GM21528 (cell line): Measurements from ENCODE around the gene UNC5A.

Experiments used
- ATAC-seq: cut with Tn5 transposase; IDR thresholded peaks from one replicate; pipeline ENCODE4 v1.9.1; 2021; ENCODE audit warnings: mild to moderate bottlenecking, moderate library complexity; ENCODE audit not compliant: unreplicated experiment, low FRiP score

The UNC5A gene

GRCh38 chr5:176889321-176890280, 79.2 kb downstream of the UNC5A start:
- ATAC-seq: no peak

DNA sequence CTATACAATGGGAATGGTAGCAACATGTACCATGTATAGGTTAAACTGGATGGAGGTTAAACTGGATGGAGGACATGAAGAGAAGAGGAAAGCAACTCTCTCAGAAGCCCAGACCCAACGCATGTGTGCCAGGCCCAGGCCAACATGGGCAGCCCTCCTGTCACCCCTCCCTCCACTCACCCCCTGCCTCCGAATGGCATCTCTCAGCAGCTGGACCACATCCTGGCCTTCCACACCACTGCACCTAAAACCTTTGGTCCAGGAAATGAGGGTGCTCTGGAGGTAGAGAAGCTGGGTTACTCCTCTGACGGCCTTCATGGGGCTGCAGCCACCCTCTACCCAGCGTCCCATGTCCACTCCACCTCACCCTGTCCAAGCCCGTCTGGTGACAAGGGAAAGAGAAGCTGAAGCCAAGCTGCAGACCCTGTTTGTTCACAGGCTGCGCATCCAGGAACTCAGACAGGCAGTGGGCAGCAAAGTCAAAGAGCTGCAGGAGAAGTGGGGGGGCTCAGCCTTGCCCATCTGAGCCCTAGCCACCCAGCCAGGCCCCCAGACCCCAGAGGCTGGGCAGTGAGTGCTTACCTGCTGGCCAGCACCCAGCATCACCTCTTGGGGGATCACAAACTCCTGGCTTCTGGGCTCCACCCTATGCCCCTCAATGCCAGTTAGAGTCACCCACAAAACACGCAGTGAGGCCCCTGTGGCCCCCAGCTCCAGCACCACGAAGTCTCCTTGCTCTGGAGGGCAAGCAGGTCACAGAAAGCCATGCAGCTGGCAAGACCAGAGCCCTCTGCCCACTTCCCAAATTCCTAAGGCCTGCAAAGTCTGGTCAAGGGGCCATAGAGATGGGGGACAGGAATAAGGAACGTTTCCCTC, 80.3 kb downstream of the UNC5A start:
- no peak for ATAC-seq

- ATAC-seq: no peak
Observed at GRCh38 chr5:176891331-176891958, 81.1 kb downstream of the UNC5A start.

- ATAC-seq: no peak
Observed at GRCh38 chr5:176892663-176893062, 82.3 kb downstream of the UNC5A start.

DNA sequence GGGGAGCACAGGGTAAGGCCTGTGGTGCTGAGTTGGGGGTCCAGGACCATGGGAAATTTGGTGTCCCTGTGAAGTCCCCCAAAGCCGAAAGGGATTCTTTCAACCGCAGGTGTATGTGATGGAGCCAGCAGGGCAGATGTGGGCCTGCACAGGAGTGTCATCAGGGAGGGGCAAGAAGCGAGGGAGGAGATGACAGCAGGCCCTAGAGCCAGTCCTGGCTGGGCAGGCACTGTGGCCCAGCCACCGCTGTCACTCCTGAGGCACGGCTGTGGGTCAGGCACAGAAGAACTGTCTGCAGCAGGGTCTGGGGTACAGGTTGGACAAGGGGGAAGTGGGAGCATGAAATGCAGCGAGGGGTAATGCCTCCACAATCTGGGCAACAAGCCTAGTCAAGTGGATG, 83.9 kb downstream of the UNC5A start:
- no peak for ATAC-seq

DNA sequence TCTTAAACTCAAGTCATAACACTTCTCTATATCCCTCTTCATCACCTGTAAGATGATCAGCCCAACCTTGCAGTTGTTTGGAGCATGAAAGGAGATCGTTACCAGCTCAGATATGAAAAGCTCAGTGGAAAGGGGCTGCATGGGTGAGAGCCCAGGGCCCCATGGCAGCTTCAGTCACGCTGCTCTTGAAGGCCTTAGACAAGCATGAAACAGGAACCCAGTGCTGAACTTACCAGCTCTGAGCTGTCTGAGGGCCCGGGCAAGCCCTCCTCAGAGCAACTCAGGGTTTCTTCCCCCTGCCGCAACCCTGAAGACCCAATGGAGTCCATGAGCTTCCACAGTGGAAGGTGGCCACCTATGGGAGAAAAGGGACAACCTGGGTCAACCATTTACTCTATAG, 85.5 kb downstream of the UNC5A start:
- no peak for ATAC-seq

- ATAC-seq: no peak
Observed at GRCh38 chr5:176897263-176897662, 86.9 kb downstream of the UNC5A start.

- no peak for ATAC-seq
Observed at GRCh38 chr5:176899296-176899891, 89.0 kb downstream of the UNC5A start, which contains the start of gene HK3. TSS of gene HK3 (minus strand) at chr5:176899346. CDS start at chr5:176896159, 3,187 bp downstream.

DNA sequence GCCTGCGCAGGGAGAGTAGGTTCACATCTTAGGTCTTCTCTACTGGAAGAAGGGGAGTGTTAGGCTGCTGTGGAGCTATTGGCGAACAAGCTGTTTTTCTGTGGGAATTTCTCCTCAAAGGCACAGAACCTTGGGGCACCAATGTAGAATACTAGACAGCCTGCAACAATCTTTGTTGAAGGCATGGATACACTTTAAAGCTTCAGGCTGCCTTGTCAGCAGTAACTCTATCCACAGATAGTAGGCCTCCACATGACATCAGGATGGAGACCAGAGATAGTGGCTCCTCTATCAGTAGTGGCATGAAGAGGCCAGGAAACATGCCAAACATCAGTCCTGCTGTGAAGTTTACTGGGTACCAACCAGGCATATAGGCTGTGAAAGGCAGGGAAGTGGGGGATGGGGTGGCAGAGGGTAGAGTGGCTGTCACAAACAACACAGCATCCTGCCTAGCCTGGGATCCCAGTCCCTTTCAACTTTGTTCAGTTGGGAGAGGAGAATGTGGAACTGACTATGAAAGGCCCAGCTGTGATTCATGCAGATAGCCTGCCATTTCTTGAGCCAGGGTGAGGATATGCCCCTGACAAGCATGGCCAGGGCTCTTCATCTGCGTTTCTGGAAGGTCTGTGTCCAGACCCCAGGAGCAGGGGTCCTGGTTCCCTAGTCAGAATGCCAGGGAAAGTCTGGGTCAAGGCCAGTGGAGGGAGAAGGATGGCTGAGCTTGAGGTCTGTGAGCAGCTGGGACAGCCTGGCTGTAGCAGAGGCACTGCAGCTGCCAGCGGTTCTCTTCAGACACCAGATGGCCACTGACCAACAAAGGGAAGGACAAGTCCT, 89.8 kb downstream of the UNC5A start:
- no peak for ATAC-seq

DNA sequence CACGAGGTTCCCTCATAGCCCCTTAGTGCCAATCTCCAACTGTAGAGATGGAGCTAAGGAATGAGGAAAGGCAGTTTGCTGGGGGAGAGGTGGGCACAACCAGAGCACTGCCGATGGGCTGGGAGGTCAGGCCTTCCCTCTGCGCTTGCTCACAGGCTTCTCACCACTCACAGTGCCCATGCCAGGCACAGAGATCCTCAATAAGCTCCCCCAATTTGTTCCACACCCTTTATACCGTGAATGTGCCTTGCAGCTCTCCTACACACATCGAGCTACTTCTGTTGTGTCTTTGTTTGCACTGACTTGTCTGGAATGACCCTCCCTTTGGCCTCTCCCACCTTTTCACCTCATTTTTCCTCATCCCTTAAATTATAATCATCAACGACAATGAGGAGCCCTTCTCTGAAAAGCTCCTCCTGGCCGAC, 90.4 kb downstream of the UNC5A start:
- no peak for ATAC-seq

DNA sequence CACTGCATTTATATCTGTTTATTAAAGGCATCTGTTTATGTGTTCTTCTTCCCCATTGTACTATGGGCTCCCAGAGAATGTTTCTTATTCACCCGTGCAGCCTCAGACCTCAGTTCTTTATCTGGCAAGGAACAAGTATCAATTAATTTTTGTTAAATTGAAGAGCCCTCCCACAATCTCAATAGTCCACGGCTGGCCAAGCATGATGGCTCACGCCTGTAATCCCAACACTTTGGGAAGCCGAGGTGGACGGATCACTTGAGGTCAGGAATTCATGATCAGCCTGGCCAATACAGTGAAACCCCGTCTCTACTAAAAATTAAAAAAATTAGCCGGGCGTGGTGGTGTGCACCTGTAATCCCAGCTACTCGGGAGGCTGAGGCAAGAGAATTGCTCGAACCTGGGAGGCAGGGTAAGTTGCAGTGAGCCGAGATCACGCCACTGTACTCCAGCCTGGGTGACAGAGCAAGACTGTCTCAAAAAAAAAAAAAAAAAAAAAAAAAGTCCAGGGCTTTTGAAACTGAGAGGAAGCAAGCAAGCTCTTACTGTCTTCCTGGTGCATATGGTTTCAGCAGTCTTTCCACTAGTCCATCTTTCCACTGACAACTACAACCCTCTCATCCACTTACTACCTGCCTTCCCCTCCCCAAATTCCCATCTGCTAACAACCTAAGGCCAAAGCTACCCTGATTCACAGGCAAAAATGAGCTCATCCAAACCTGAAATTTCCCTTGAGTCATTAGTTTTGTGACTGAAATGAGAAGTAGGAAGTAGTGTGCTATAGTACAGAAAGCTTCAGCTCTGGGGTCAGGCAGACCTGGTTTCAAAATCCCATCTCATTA, 91.1 kb downstream of the UNC5A start:
- ATAC-seq: no peak

GRCh38 chr5:176902102-176902814, 91.9 kb downstream of the UNC5A start:
- ATAC-seq: no peak

DNA sequence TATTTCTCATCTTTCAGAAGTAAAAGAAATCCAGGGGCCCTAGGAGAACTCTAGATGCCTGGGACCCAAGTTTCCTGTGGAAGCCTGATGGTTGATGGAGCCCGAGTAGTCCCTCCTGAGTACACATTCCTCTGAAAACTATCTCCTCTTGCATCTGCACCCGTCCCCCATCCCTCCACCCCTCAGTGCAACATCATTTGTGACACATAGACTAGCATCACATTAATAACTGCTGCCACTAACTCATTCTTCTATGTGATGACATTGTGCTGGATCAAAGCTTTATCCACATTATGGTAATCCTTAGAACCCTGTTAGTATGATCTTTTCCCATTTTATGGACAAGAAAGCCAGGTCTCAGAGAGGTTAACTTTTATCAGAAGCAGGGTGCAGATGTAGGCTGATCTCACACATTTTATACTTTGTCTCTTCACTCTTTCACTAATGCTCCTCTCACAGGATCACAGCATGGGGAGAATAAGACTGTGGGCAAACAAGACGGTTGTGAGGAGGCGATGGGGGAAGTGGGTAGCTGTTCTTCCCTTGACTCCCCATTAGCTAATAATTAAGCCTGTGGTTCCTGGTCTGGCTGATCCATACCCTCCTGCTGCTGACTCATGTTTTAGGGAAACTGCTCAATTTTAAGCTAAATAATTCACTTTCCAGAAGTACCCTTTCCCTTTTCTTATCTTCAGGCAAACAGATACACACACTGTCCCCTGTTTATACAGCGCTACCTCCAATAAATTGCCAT, 92.7 kb downstream of the UNC5A start:
- ATAC-seq: no peak

GRCh38 chr5:176904276-176904675, 93.9 kb downstream of the UNC5A start:
- ATAC-seq: no peak

DNA sequence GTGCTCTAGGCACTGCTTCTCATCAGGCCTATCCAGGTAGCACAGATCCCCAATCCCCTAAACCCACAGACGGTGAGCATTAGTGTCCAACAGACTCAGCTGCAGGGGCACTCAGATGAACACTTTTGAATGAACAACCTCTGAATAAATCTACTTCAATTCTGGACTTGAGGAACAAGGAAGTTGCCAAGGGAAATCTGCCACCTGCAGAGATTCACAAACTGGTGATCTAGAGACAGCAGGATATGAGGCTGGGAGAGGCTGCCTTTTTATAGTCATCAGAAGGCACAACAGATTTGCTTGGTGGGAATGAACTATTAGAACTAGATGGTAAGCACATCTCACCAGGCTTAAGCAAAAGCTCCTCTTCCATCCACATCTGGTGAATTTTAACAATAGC, 95.8 kb downstream of the UNC5A start:
- no peak for ATAC-seq

DNA sequence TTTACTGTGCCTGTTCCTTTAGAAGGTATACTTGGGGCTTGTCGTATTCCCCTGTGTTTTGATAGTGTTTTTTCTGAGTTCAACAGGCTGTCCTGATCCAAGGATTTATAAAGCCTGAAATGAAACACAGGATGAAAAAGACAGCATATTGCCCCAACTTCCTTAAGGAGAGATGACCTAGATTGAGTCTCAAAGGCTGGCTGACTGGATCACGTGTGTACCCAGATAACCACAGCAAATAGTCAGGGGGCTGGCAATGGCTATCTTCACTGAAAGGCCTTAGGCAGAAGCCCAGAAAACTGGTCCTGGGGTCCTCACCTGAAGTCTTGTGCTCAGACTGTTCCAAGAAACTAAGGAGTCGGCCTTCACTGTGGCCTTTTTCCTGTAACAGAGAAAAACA, 96.4 kb downstream of the UNC5A start:
- ATAC-seq: no peak

GRCh38 chr5:176908675-176909368, 98.5 kb downstream of the UNC5A start:
- ATAC-seq: no peak
